Endothelial cell of umbilical vein (primary cell): ENCODE data around the gene CLIP1. TPM values are rescaled to one million over a fixed set of nuclear protein-coding genes. Genes with fewer than 3 reads are reported as not detected.
"Not testable (repeated sequence)": the region's sequence is repeated elsewhere in the genome, so short reads cannot be mapped to it uniquely, and the experiment has no call there.

Experiments
- BruUV-seq: library from RNA; stranded (reverse); fragments of 400-500 nt; replicated peaks from 2 replicates; lab custom pipeline; 2021; lab: Mats Ljungman, UMichigan
- CTCF ChIA-PET: fragments of 300-600, 350-600 bp; sonication (Branson Sonifier 250); formaldehyde crosslinking; loops from one replicate; lab custom pipeline; 2021; ENCODE audit warnings: antibody characterized with exemption, inconsistent platforms; lab: Charles Lee
- POLR2A ChIA-PET: fragments of 300-600, 350-600 bp; sonication (Branson Sonifier 250); formaldehyde crosslinking; loops from one replicate; lab custom pipeline; 2021; ENCODE audit warnings: antibody characterized with exemption, inconsistent platforms; lab: Charles Lee
- DNase-seq: peaks from one replicate; pipeline ENCODE4 v3.0.0-alpha.2; 2011; ENCODE audit warnings: low read depth, low spot score
- FAIRE-seq: peaks from 2 replicates; lab custom pipeline; 2011; peaks lifted over from hg19 to GRCh38; lab: Jason Lieb, UNC
- H2AFZ ChIP-seq: 2 replicates; pipeline ENCODE4 v1.6.0; 2012; ENCODE audit warnings: low read depth, low read length, control low read depth, inconsistent platforms
- H3K27ac ChIP-seq: 2 replicates; pipeline ENCODE4 v1.5.1; 2011; ENCODE audit warnings: low read depth, mild to moderate bottlenecking, control low read depth, low read length, moderate library complexity; ENCODE audit not compliant: insufficient read depth
- H3K27me3 ChIP-seq, 2 experiments: 2 replicates each; pipeline versions ENCODE4 v1.6.0 to v1.6.1; 2011; ENCODE audit warnings: low read length in 2 of 2, mixed read lengths in 1 of 2; ENCODE audit not compliant: control insufficient read depth in 2 of 2, insufficient read depth in 2 of 2
- H3K36me3 ChIP-seq, 2 experiments: 2 replicates in 1 of 2; 3 replicates in 1 of 2; pipeline ENCODE4 v1.5.1; 2011; ENCODE audit warnings: low read length in 2 of 2, mild to moderate bottlenecking in 1 of 2, moderate library complexity in 1 of 2; ENCODE audit not compliant: control insufficient read depth in 2 of 2, insufficient read depth in 2 of 2; ENCODE audit errors: extremely low read depth in 1 of 2
- H3K4me1 ChIP-seq: 3 replicates; pipeline ENCODE4 v1.5.1; 2011; ENCODE audit warnings: mild to moderate bottlenecking, low read length; ENCODE audit not compliant: control insufficient read depth, insufficient read depth; ENCODE audit errors: extremely low read depth
- H3K4me2 ChIP-seq: 2 replicates; pipeline ENCODE4 v1.6.1; 2011; ENCODE audit warnings: low read length, control low read depth, mixed read lengths; ENCODE audit not compliant: insufficient read depth
- H3K4me3 ChIP-seq, 3 experiments: fragments of 200-600 bp in 1 of 3; sonication (generic), shearing (Covaris generic) in 1 of 3; replicated peaks in 1 of 3; 2 replicates each; pipeline ENCODE4 v1.5.1; 2011 to 2016; ENCODE audit warnings: control low read depth in 3 of 3, low read length in 3 of 3, mild to moderate bottlenecking in 2 of 3, inconsistent platforms in 1 of 3, low read depth in 1 of 3, moderate library complexity in 1 of 3; ENCODE audit not compliant: insufficient read depth in 1 of 3
- H3K79me2 ChIP-seq: 2 replicates; pipeline ENCODE4 v1.6.0; 2012; ENCODE audit warnings: low read length, inconsistent platforms; ENCODE audit not compliant: control insufficient read depth, insufficient read depth
- H3K9ac ChIP-seq: replicated peaks from 2 replicates; pipeline ENCODE3; 2011; ENCODE audit warnings: low read length, control low read depth; ENCODE audit not compliant: insufficient read depth; ENCODE audit errors: extremely low read depth
- H3K9me1 ChIP-seq: replicated peaks from 3 replicates; pipeline ENCODE4 v1.6.0; 2011; ENCODE audit warnings: mild to moderate bottlenecking, low read length; ENCODE audit not compliant: control insufficient read depth, insufficient read depth; ENCODE audit errors: extremely low read depth
- H3K9me3 ChIP-seq: replicated peaks from 2 replicates; pipeline ENCODE4 v1.5.1; 2012; ENCODE audit warnings: low read length, inconsistent platforms; ENCODE audit not compliant: control insufficient read depth, insufficient read depth
- H4K20me1 ChIP-seq: replicated peaks from 2 replicates; pipeline ENCODE3; 2011; ENCODE audit warnings: mild to moderate bottlenecking, low read length; ENCODE audit not compliant: control insufficient read depth, insufficient read depth; ENCODE audit errors: extremely low read depth
- CTCF ChIP-seq, 2 donors: IDR thresholded peaks; 1 replicate in 1 of 2; 2 replicates in 1 of 2; pipeline ENCODE4 v1.5.1; 2011; ENCODE audit warnings: low read length in 2 of 2, mild to moderate bottlenecking in 2 of 2, moderate library complexity in 2 of 2, control low read depth in 1 of 2, inconsistent platforms in 1 of 2, low read depth in 1 of 2; ENCODE audit not compliant: insufficient read depth in 1 of 2; ENCODE audit errors: extremely low read depth in 1 of 2
- EZH2 ChIP-seq: IDR thresholded peaks from 2 replicates; pipeline ENCODE4 v1.6.1; 2012; ENCODE audit warnings: borderline replicate concordance, low read depth, mild to moderate bottlenecking, moderate library complexity, low read length, inconsistent platforms; ENCODE audit not compliant: severe bottlenecking
- FOS ChIP-seq: IDR thresholded peaks from 2 replicates; pipeline ENCODE4 v1.6.1; 2011; ENCODE audit warnings: mild to moderate bottlenecking, low read length, moderate library complexity, borderline replicate concordance; ENCODE audit not compliant: insufficient read depth
- GATA2 ChIP-seq: IDR thresholded peaks from 2 replicates; pipeline ENCODE4 v1.7.0; 2011; ENCODE audit warnings: low read depth, mild to moderate bottlenecking, moderate library complexity, mixed read lengths, low read length; ENCODE audit not compliant: insufficient read length, insufficient read depth
- JUN ChIP-seq: IDR thresholded peaks from 2 replicates; pipeline ENCODE4 v1.6.1; 2011; ENCODE audit warnings: borderline replicate concordance, low read depth; ENCODE audit not compliant: insufficient read length, insufficient read depth
- MAX ChIP-seq: IDR thresholded peaks from 2 replicates; pipeline ENCODE4 v1.6.1; 2011; ENCODE audit not compliant: insufficient read depth, insufficient read length
- MYC ChIP-seq: IDR thresholded peaks from one replicate; pipeline ENCODE4 v1.6.1; 2011; ENCODE audit warnings: mild to moderate bottlenecking, low read depth, low read length
- POLR2A ChIP-seq: IDR thresholded peaks from 2 replicates; pipeline ENCODE4 v1.6.1; 2012; ENCODE audit warnings: low read depth, mild to moderate bottlenecking, control low read depth, low read length
- POLR2AphosphoS5 ChIP-seq: IDR thresholded peaks from 2 replicates; pipeline ENCODE4 v1.6.1; 2012; ENCODE audit warnings: low read depth, mild to moderate bottlenecking, control low read depth, low read length, moderate library complexity; ENCODE audit not compliant: insufficient read depth
- dilution Hi-C: fragments of 300-500 bp; cut with MboI; formaldehyde crosslinking; loops from one replicate; pipeline ENCODE4 v1.15.0; 2019; ENCODE audit warnings: low sequenced_read_pairs; ENCODE audit not compliant: extremely low pct_ligation_motif_present
- intact Hi-C: fragments of 100-400 bp; cut with micrococcal nuclease; formaldehyde crosslinking; loops from one replicate; pipeline ENCODE4 v1.10.0; 2022
- polyA plus RNA-seq, 4 experiments: library from polyadenylated mRNA; depleted of rRNA in 3 of 4; stranded (reverse) in 3 of 4; unstranded in 1 of 4; fragments of >200 nt; gene quantifications; 2 replicates each; pipeline versions ENCODE4 v1.2.1 to v1.2.3, GENCODE V29; 2011 to 2012; ENCODE audit warnings: missing spikeins in 1 of 4
- total RNA-seq: library from RNA; stranded (reverse); gene quantifications from 2 replicates; pipeline ENCODE4 v1.2.3, GENCODE V29; 2021

Gene CLIP1
- total and polyA plus RNA-seq, 2 donors (not counting 3 experiments of a cell fraction or from before 2014, with no cell fraction given) = 56.5 to 84.3 TPM

- Histone ChIP-seq H3K4me1 (peaks cover 47% of the 10 kb centered on the region), H3K79me2 (peaks cover 92% of the 10 kb centered on the region)
- H3K9me1 ChIP-seq, intact Hi-C loops, H2AFZ ChIP-seq, H3K4me3 ChIP-seq, H3K36me3 ChIP-seq, DNase-seq, H3K9me3 ChIP-seq, H3K9ac ChIP-seq, dilution Hi-C loops, H3K4me2 ChIP-seq, POLR2A ChIA-PET, H3K27ac ChIP-seq, H4K20me1 ChIP-seq, BruUV-seq, FAIRE-seq, H3K27me3 ChIP-seq: not testable (repeated sequence)
- CTCF ChIA-PET = interaction anchor here (1.0 to 3.8 kb wide), 5 partner anchors 9 to 56 kb away, joined by 3 to 26 read pairs (median 5); no protein-coding TSS in a partner anchor
These were observed 6.8 kb downstream of the CLIP1 start for GRCh38 chr12:122415665-122416064.

- H3K9ac ChIP-seq = peak overlapping the region; percentile 9
- no peaks in the 10 kb centered on the region for H3K9me3 ChIP-seq
- H3K4me1 ChIP-seq = peaks cover 29% of the 10 kb centered on the region
- H3K27me3 ChIP-seq = no peaks in the 10 kb centered on the region
- FAIRE-seq (no peak), DNase-seq (peak; percentile 23)
- H3K27ac ChIP-seq = no peak overlapping the region
- dilution Hi-C loops (no loop called here), intact Hi-C loops (no loop called here)
- H3K9me1 ChIP-seq = no peaks in the 10 kb centered on the region
- peak overlapping the region; percentile 76 for H3K4me2 ChIP-seq
- H4K20me1 ChIP-seq = no peaks in the 10 kb centered on the region
- POLR2A ChIA-PET = interaction anchor here (0.6 to 1.0 kb wide), 3 partner anchors 13 to 72 kb away, joined by 3 read pairs; no protein-coding TSS in a partner anchor
- no peak for TF ChIP-seq JUN
- no peak for TF ChIP-seq EZH2
- TF ChIP-seq MYC = no peak
- TF ChIP-seq GATA2 = no peak
- no peak for TF ChIP-seq POLR2AphosphoS5
- TF ChIP-seq CTCF (IDR thresholded peaks at IDR 0.05; ENCODE audit: extremely low read depth in 1 of 2, insufficient read depth in 1 of 2, low read depth in 1 of 2, low read length in 2 of 2) = no peak
- TF ChIP-seq MAX = no peak
- no peak for TF ChIP-seq FOS
- no peak for TF ChIP-seq POLR2A
- H3K79me2 ChIP-seq = peaks cover 82% of the 10 kb centered on the region
- peaks cover 0 to 4% of the 10 kb centered on the region in 2 experiments for H3K36me3 ChIP-seq
- no TSS peak for BruUV-seq
- CTCF ChIA-PET = interaction anchor here (1.7 to 4.1 kb wide), 3 partner anchors 8 to 58 kb away, joined by 5 to 35 read pairs (median 26); partner anchors contain the start of gene CLIP1
- no peak overlapping the region for H2AFZ ChIP-seq
- no peak overlapping the region for H3K4me3 ChIP-seq
These were observed 8.7 kb downstream of the CLIP1 start for GRCh38 chr12:122413516-122414404.
